HG03097 (cell line): ENCODE data around the gene GIPC2.

Source experiments
- ATAC-seq: cut with Tn5 transposase; IDR thresholded peaks from one replicate; pipeline ENCODE4 v1.9.1; 2021; ENCODE audit not compliant: unreplicated experiment, low FRiP score

GIPC2 gene

DNA sequence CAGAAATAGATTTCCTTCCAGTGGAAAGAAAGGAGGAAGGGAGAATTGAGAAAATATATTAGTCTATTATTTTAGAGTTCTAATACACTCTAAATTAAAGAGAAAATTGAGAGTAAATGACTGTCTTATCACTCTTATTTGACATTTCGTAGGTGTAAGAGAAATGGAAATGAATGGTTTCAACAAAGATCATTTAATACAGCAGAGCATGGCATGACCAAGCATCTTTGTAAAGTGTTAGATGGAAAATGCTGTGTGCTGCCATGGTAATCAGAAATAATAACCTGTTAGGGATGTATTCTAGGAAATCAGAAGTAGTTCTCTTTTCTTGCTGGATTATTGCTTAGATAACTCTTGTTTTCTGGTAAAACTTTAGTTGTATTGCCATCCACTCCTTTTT lies 90.9 kb downstream of the GIPC2 start:
- no peak for ATAC-seq

DNA sequence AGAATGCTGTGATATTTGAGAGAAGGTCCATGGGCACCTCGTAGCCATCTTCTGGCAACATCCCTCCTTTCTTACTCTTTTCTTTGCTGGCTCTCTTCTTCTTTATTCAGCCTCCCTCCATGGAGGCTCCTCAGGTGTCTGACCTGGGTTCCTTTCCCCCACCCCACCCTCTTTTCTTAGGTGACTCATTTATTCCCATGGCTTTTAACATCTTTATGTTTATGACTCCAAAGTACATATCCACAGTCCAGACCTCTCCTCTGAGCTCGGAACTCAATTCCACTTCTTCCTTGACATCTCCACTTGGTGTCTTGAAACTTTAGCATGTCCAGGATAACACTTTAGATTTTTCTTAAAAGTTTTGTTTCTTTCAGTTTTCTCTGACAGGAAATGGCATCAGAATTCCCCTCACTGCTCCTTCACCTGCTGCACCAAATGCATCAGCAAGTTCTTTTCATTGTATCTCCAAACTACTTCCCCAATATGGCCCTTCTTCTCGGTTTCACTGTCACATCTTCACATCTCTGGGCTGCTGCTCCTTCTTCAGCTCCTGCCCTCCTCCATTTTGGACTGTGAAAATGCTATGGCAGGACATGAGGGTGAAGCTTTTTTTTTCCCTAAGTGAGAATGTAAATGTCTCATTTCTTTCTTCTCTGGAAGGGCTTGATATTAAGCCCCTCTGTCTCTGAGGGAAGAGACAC lies 95.9 kb downstream of the GIPC2 start:
- ATAC-seq, result no peak

DNA sequence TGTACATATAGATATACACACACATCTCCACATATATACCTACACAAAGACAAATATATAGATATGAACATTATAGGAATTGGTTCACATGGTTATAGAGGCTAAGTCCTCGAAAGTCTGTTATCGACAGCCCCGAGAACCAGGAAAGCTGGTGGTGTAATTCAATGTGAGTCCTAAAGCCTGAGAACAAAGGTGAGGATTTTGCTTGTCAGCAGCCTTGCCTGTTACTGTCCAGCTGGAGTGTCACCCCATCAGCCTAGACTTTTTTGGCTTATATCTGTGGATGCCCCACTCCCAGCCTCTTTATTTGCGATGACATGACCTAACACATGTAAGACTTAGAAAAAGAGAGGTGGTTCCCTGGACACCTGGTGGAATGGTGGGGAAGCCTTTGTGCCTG lies 97.0 kb downstream of the GIPC2 start:
- peak; percentile 6 for ATAC-seq

DNA sequence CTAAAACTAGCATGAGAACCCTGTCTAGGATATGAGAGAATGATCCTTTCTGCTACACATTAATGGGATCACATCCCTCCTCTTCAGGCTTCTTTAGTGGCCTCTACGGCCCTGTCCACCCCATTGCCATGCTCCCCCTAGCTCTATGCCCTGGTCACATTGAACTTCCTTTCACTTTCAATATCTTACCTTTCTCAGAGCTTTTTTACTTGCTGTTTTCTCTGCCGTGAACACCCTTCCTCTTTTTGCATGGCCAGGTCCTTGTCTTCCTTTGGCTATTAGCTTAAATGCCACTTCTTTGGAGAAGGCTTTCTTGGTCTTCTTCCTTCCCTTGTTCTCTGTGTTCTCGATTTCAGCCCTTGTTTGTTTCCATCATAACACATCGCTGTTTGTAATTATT lies 97.4 kb downstream of the GIPC2 start:
- peak; percentile 80 for ATAC-seq

DNA sequence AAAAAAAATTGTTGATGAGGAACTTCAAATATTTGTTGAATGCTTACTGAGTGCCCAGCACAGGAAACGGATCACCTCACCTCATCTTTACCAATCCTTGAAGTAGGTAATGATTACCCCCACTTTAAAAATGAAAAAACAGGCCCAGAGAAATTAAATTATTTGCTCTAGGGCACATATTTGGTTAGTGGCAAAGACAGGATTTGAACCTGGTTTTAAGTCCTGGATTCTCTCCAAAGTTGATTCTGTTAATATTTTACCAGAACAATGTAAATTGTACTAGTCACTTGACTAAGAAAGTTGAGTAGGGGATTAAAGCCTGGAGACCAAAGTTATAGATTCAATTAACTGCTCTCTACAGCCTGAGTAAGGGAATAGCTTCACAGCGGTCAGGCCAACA lies 97.9 kb downstream of the GIPC2 start:
- ATAC-seq, result no peak

DNA sequence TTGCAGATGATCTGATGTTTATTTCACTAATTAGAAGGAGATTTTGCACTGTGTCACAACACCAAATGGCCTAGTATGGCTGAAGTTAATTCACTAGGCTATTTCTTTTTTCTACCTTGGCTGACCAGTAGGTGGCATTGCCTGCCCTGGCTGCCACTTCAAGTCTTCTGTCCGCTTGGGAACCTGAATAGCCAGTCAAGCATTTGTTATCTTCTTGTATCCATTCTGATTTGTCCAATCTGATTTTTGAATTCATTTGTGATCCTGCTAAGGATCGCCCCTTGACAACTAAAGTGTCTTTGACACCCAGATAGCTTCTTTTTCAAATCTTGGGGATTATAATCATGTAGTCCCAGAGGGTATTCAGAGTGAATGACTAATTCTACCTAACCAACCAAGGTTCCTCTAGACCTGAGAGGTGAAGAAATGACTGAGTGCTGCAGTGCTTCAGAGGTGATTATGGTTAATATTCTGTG lies 99.4 kb downstream of the GIPC2 start:
- ATAC-seq, result peak; percentile 65

DNA sequence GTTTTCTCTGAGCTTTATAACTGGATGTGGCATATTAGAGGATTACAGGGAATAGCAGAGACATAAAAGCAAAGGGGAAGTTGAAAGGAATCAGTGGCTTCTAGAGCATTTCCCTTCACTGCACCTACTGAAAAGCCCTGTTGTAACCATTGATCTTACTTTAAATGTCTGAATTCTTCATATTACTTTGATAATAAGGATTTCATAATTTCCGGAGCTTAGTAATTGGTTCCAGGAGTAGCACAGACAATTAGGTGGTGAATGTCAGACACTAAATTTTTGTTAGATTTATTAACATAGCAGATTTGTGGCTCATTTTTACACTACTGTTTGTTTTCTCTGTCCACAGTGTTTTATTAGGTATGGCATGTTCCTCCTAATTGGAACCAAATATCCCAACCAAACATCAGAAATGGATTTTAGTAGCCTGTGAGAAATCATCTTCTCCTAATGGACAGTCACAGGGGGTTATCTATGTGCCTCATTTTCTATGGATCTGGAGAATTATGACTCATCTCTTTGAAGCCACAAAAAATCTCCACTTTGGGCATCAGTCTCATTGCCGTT lies 100.5 kb downstream of the GIPC2 start:
- ATAC-seq, result no peak

DNA sequence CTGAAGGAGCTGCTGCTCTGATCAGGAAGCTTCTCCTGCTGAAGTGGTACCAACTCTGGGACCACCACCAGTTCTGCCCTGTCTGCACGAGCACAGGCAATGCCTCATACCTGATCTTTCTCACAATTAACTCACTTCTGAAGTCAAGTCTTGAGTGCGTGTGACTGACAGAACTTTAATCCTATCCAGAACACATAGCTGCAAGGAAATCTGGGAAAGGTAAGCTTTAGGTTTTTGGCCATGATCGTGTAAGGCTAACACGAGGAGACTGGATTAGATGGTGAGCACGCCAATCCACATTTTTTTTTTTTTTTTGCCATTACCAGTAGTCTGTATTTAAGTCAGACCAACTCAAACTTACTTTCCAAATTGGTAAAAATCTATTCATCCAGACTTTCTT lies 101.3 kb downstream of the GIPC2 start:
- no peak for ATAC-seq

DNA sequence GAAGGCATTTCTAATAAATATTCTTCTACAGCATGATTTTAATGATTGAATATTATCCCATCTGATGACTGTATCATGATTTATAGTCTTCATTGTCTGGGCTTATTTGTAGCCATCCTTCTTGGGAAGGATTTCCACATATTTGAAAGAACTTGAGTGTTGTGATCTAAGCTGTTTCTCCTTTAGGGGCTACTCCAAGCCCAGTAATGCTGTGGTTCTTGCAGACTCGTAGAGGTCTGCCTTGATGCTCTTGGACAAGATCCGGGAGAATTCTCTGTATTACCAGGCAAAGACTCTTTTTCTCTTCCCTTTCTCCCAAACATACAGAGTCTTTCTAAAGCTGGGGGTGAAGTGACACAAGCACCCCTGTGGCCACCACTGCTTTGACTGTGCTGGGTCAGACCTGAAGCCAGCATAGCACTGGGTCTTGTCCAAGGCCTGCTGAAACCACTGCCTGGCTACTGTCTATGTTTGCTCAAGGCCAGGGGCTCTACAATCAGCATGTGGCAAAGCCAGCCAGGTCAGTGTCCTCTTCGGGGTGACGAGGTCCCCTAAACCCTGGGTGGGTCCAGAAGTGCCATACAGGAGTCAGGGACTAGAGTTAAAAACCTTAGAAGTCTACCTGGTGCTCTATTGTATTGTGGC lies 107.4 kb downstream of the GIPC2 start:
- ATAC-seq, result no peak

DNA sequence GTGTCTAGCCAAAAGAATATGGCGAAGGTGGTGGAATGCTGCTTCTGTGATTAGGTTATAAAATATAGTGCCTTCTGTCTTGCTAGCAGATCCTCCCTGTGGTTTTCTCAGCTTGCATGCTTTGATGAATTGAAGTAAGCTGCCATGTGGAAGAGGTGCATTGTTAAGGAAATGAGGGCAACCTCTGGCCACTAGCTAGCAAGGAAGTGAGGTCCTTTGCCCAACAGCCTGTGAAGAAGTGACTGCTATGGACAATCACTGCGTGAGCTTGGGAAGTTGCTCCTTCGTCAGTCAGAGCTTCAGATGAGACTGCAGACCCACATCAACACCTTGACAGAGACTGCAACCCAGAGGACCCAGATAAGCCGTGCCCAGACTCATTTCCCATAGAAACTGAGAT lies 109.4 kb downstream of the GIPC2 start:
- ATAC-seq, result no peak

DNA sequence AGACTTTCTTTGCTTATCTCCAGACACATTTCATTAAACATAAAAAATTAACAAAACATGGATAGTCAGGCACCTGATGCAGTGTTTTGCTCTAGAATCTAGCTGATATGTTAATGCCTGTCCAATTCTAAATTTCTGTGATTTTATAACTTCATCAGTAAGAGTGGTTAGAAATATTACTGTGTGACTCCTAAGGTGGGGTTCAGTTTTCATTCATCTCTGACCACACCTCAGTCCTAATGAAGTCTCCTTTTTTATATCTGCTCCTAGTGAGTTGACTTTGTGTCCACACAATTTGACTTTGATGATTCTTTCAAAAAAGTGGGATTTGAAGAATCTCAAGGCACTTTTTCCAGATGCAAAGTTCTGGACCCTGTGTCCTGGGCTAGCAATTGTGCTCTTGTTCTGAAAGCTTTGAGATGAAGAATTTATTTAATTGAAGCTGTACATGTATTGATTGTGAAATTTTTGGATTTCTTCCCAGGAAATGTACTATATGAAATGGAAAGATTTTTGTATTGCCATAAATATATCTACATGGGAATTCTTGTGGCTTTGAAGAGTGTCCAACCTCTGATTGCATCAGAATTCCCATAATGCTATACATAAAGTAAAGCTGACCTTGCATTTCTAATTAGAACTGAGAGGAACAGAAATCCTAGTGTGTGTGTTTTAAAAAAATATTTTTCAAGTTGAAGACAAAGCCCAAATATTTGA lies 111.2 kb downstream of the GIPC2 start:
- no peak for ATAC-seq

DNA sequence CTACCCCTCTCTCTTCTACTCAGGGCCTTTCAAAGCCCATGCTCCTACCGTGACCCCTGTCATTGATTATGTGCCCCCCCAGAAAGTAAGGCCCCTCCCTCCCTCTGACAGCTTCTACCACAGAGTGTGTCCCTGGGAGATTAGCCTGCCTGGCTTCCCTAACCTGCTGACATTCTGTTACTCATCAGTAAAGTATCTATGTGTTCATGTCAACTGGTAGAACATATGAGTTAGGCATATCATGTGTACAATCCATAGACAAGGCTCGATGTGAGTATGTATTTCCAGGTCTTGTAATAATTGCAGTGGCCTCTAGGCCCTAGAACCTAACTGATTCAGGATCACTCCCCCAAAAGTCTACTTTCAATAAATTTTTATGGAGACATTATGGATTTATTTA lies 120.0 kb downstream of the GIPC2 start:
- no peak for ATAC-seq

DNA sequence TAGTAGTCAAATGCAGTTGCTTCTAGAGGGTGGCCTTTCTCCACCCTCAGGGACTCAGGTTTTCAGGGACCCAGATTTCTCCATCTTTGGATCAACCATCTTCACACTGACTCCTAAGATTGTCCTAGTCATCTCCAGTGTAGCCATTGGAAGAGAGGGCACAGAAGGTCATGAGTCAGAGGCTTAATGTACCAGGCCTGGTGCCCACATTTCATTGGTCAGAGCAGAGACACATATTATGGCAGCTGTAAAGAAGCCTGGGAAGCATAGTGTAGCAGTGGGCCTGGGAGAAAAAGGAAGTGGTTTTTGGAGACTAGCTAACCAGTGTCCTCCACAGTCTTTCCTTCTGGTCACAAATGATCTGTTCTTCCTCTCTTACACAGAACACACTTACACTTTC lies 122.5 kb downstream of the GIPC2 start:
- ATAC-seq, result no peak

DNA sequence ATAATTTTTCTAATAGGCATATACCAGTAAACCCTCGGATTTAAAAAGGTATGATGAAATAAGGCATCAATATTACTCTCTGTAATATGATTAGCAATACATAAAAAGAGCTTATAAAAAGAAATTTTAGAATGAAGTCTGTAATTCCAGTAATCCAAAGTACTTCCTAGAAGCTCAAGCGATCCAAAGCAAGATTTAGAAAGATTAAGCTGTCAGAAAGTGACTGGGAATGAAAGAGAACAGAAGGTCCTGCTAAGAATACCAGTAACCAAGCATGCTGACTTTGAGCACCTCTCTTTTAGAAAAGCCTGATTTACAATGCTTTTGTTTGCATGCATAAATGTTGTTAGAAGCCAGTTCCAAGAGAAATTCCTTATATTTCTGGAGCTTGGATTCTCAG lies 125.1 kb downstream of the GIPC2 start:
- no peak for ATAC-seq

DNA sequence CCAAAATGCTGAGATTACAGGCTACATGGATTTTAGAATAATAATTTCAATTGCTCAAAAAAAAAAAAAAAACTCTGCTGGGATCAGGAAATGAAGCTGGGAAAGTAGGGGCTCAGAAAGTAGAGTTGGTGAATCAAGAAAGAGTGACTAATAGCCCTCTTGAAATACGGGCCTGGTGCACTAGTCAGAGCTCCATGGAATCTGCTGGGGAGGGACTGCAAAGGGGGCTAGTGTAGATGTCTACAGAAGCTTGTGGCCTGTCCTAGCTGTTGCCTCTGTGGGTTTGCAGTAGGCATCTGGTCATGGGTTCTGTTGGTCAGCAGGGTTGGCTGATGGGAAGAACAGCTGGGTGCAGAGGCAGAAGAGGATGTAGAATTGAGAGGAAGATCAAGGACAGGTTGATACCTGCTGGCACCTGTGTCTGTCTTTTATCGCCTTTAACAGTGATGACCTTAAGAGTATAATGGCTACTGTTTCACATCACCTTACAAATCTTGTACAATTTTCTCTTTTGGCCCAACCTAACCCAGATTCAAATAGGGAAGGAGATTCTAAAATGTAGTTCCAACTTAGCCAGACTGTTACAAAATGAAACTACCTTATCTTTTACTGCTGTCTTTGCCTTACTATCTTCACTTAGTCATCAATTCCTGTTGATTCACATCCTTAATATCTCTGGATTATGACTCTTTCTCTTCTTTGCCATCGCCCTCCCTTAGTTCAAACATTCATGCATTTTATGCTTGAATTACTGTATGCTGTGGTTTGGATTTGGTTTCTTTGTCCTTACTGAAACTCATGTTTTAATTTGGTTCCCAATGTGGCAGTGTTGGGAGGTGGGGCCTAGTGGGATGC lies 126.2 kb downstream of the GIPC2 start:
- ATAC-seq, result no peak

DNA sequence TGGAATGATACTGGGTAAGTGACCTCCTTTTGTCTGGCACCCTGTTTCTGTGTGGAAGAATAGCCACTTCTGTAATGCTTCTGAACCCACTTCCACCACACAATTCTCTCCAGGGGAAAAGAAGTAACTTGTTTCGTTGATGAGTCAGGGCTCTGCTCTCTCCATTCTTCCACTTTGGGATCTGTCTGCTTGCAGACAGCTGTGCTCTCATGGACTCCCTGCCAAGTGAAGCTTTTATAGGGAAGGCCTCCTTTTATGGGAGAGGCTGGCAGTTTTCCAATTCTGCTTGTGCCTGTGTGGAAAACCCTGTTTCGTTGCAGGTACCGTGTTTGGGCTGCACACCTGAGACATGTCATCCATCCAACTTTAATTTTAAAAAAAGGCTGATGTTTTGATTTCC lies 130.7 kb downstream of the GIPC2 start:
- no peak for ATAC-seq

DNA sequence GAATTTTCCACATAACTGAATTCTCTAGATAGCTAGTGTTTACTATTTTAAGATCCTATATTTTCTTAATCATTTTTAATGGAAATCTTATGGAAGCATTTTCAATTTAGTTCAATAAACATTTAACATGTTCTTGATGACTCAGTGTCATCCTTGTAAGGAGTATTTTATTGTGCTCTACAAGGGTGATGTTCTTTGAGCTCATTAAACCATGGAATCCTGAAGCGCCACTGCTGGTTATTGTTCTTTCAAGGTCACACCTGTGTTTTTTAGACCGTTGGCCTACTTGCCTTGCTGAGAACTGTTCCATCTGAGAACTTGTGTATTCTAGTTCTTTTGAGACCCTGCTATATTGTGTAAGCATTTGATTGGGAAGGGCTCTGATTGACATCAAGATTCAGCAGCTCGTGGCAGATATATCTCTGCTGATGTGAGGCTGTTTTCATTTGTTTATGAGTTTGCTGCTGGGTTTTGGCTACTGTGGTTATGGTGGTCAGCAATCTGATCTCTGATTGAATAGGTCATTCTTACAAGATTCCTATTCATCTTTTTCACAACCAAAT lies 132.0 kb downstream of the GIPC2 start:
- no peak for ATAC-seq

DNA sequence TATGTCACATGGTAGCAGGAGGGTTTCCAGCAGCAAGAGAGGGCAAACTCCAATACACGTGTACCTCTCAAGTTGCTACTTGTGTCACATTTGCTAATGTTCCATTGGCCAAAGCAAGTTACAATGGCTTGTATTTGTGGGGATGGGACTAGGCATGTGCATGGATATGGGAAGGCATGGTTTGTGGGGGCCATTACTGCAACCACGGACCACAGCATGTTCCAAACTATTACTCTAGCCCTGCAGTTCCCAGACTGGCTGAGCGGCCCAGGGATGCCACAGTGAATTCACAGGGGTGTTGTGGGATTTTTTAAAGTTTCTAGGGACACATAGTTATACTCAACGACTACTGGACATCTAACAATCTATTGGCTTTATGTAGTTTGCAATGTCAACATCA lies 133.1 kb downstream of the GIPC2 start:
- no peak for ATAC-seq

DNA sequence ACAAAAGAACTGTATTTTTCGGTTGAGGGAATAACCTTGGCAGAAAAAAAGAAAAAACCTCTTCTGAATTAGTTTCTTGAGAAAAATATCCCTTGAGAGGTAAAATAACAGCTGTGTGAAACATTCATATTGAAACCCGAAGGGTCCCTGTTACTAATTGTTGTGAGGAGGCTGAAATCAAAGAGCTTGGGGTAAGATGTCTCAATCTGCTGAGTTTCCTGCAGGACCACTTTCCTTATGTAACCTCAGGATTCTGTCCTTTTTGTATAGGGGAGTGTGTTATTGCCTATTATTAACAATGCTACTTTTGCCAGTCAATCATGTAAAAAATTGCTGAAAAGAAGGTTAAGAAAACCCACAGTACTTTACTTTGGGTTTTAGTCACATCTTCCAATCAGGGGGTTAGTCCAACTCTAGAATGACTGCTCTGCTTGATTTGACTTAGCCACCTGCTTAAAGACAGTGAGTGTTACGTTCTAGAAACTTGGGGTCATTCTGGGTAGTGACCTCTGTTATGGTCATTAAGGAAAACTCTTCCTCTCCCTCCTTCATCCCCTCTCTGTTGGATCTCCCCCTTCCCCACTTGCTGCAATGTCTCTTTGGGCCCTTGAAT lies 138.8 kb downstream of the GIPC2 start:
- ATAC-seq, result no peak
